Liver (tissue), 9 donors: ENCODE measurements around the gene ARHGDIB. TPM values are rescaled to one million over a fixed set of nuclear protein-coding genes. Genes with fewer than 3 reads are reported as not detected.

Source experiments
- DNase-seq: peaks from one replicate; pipeline ENCODE4 v3.0.0-alpha.2; 2017; ENCODE audit warnings: low spot score
- H3K27ac ChIP-seq, 2 donors: one replicate each; pipeline ENCODE4 v1.7.0; 2013; ENCODE audit warnings: inconsistent platforms in 2 of 2, low read length in 2 of 2, control low read depth in 1 of 2, low read depth in 1 of 2, mild to moderate bottlenecking in 1 of 2
- H3K27me3 ChIP-seq, 4 donors: one replicate each; pipeline versions ENCODE4 v1.6.1 to v1.7.0; 2013; ENCODE audit warnings: low read length in 3 of 4, inconsistent platforms in 1 of 4, mild to moderate bottlenecking in 1 of 4, moderate library complexity in 1 of 4; ENCODE audit not compliant: control insufficient read depth in 4 of 4, insufficient read depth in 4 of 4
- H3K36me3 ChIP-seq, 4 donors: one replicate each; pipeline versions ENCODE4 v1.6.1 to v1.7.0; 2013; ENCODE audit warnings: low read length in 3 of 4, mild to moderate bottlenecking in 3 of 4, low read depth in 1 of 4, moderate library complexity in 1 of 4; ENCODE audit not compliant: control insufficient read depth in 4 of 4, insufficient read depth in 3 of 4
- H3K4me1 ChIP-seq, 4 donors: one replicate each; pipeline versions ENCODE4 v1.6.1 to v1.7.0; 2013; ENCODE audit warnings: low read length in 3 of 4, mild to moderate bottlenecking in 3 of 4, moderate library complexity in 1 of 4; ENCODE audit not compliant: control insufficient read depth in 4 of 4, insufficient read depth in 4 of 4
- H3K4me3 ChIP-seq, 3 donors: one replicate each; pipeline versions ENCODE4 v1.6.1 to v1.7.0; 2013; ENCODE audit warnings: low read length in 3 of 3, control low read depth in 1 of 3, low read depth in 1 of 3, mild to moderate bottlenecking in 1 of 3
- H3K9ac ChIP-seq, 2 donors: one replicate each; pipeline ENCODE4 v1.7.0; 2013; ENCODE audit warnings: low read length in 2 of 2, mild to moderate bottlenecking in 2 of 2, moderate library complexity in 2 of 2, control low read depth in 1 of 2, low read depth in 1 of 2
- H3K9me3 ChIP-seq, 4 donors: one replicate each; pipeline versions ENCODE4 v1.6.1 to v1.7.0; 2013; ENCODE audit warnings: low read length in 3 of 4; ENCODE audit not compliant: control insufficient read depth in 4 of 4
- FOXA1 ChIP-seq: IDR thresholded peaks from 2 replicates; pipeline ENCODE4 v1.6.1; 2016; ENCODE audit warnings: antibody characterized with exemption
- FOXA2 ChIP-seq: IDR thresholded peaks from 2 replicates; pipeline ENCODE4 v1.6.1; 2016; ENCODE audit warnings: antibody characterized with exemption
- GABPA ChIP-seq, 2 donors: IDR thresholded peaks in 1 of 2; conservative IDR thresholded peaks in 1 of 2; 2 replicates each; pipeline ENCODE4 v1.6.1; 2016; ENCODE audit warnings: antibody characterized with exemption in 2 of 2, mild to moderate bottlenecking in 1 of 2, moderate library complexity in 1 of 2
- HNF4A ChIP-seq, 2 donors: conservative IDR thresholded peaks; 2 replicates each; pipeline ENCODE4 v1.6.1; 2016; ENCODE audit warnings: antibody characterized with exemption in 2 of 2, mild to moderate bottlenecking in 2 of 2
- HNF4G ChIP-seq: IDR thresholded peaks from 2 replicates; pipeline ENCODE4 v1.6.1; 2016; ENCODE audit warnings: antibody characterized with exemption
- NR2F2 ChIP-seq: IDR thresholded peaks from 2 replicates; pipeline ENCODE4 v1.6.1; 2016; ENCODE audit warnings: antibody characterized with exemption
- RAD21 ChIP-seq, 2 donors: IDR thresholded peaks; 2 replicates each; pipeline ENCODE4 v1.6.1; 2016; ENCODE audit warnings: antibody characterized with exemption in 2 of 2, mild to moderate bottlenecking in 2 of 2
- SP1 ChIP-seq: IDR thresholded peaks from 2 replicates; pipeline ENCODE4 v1.6.1; 2018; ENCODE audit warnings: antibody characterized with exemption, mild to moderate bottlenecking
- YY1 ChIP-seq: IDR thresholded peaks from 2 replicates; pipeline ENCODE4 v1.6.1; 2016; ENCODE audit warnings: antibody characterized with exemption, mild to moderate bottlenecking
- WGBS: extraction: QIAGEN DNeasy Blood & Tissue Kit; methylation state at CpG from one replicate; pipeline ENCODE4 v1.1.7; 2013; 5-methylcytosine and 5-hydroxymethylcytosine counted together
- polyA plus RNA-seq, 2 donors: library from polyadenylated mRNA; stranded (reverse) in 1 of 2; unstranded in 1 of 2; fragments of 200-250 nt in 1 of 2; fragments of >200 nt in 1 of 2; fragmentation: Nextera tagmentation in 1 of 2; extraction: Ambion mirVana in 1 of 2; gene quantifications; one replicate each; pipeline versions ENCODE4 v1.2.1 to v1.2.3, GENCODE V29; 2013 to 2015
- total RNA-seq, 2 donors: library from RNA; depleted of rRNA; stranded (reverse); fragments of >200 nt; gene quantifications; one replicate each; pipeline ENCODE4 v1.2.3, GENCODE V29; 2014
- TF ChIP-seq, protein P1 (sequence below): IDR thresholded peaks from 2 replicates; pipeline ENCODE4 v1.6.1; 2016; ENCODE audit warnings: antibody characterized with exemption, mild to moderate bottlenecking
- TF ChIP-seq, protein P2 (sequence below): fragments of 150-350 bp; IDR thresholded peaks from 2 replicates; pipeline ENCODE4 v1.5.1; 2017; ENCODE audit warnings: improper control_type of control experiment, low read depth, low read length; ENCODE audit not compliant: missing input control
- TF ChIP-seq, protein P3 (sequence below): IDR thresholded peaks from 2 replicates; pipeline ENCODE4 v1.6.1; 2016; ENCODE audit warnings: antibody characterized with exemption
- TF ChIP-seq, protein P4 (sequence below): IDR thresholded peaks from 2 replicates; pipeline ENCODE4 v1.6.1; 2016; ENCODE audit warnings: antibody characterized with exemption
- donor health status: healthy.
- donor health status: healthy.
- donor health status: healthy.
- donor health status: healthy.
- donor health status: healthy.

The ARHGDIB gene
- total and polyA plus RNA-seq, 4 donors: 36.3 to 66.9 (median 47.5) TPM

DNA sequence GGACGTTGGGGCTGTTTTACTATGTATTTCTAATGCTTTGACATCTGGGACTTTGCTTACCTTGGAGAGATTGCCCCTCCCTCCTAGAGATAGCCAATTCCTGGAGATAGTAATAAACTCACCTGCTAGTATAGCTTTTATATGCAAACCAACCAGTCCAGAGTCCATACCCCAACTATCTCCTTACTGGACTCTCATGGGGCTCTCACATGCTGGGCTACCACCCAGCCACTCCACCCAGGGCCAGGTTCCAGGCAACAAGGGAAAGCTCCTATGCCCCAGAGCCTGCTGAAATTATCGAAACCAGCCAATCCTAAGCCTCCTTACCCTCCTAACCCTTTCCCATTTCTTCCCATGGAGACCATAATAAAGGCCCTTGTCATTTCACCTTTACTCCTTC, 50.3 kb downstream of the ARHGDIB start:
- 65% methylated on average over 2 of the region's 2 CpGs for WGBS
- no peak overlapping the region for H3K27ac ChIP-seq
- no peaks in the 10 kb centered on the region for H3K4me1 ChIP-seq
- DNase-seq: no peak
- H3K36me3 ChIP-seq: peaks cover 0 to 2% (median 0%) of the 10 kb centered on the region in 4 donors
- no peaks in the 10 kb centered on the region for H3K27me3 ChIP-seq
- peaks cover 0 to 1% (median 0%) of the 10 kb centered on the region in 4 donors for H3K9me3 ChIP-seq
- no peak overlapping the region for H3K9ac ChIP-seq
- H3K4me3 ChIP-seq: no peak overlapping the region
- TF ChIP-seq SP1 (no peak), YY1 (no peak), FOXA1 (no peak), RAD21 (IDR thresholded peaks at IDR 0.05) (no peak), HNF4G (no peak)
- TF ChIP-seq, protein P1, sequence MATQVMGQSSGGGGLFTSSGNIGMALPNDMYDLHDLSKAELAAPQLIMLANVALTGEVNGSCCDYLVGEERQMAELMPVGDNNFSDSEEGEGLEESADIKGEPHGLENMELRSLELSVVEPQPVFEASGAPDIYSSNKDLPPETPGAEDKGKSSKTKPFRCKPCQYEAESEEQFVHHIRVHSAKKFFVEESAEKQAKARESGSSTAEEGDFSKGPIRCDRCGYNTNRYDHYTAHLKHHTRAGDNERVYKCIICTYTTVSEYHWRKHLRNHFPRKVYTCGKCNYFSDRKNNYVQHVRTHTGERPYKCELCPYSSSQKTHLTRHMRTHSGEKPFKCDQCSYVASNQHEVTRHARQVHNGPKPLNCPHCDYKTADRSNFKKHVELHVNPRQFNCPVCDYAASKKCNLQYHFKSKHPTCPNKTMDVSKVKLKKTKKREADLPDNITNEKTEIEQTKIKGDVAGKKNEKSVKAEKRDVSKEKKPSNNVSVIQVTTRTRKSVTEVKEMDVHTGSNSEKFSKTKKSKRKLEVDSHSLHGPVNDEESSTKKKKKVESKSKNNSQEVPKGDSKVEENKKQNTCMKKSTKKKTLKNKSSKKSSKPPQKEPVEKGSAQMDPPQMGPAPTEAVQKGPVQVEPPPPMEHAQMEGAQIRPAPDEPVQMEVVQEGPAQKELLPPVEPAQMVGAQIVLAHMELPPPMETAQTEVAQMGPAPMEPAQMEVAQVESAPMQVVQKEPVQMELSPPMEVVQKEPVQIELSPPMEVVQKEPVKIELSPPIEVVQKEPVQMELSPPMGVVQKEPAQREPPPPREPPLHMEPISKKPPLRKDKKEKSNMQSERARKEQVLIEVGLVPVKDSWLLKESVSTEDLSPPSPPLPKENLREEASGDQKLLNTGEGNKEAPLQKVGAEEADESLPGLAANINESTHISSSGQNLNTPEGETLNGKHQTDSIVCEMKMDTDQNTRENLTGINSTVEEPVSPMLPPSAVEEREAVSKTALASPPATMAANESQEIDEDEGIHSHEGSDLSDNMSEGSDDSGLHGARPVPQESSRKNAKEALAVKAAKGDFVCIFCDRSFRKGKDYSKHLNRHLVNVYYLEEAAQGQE: no peak
- TF ChIP-seq, protein P2, sequence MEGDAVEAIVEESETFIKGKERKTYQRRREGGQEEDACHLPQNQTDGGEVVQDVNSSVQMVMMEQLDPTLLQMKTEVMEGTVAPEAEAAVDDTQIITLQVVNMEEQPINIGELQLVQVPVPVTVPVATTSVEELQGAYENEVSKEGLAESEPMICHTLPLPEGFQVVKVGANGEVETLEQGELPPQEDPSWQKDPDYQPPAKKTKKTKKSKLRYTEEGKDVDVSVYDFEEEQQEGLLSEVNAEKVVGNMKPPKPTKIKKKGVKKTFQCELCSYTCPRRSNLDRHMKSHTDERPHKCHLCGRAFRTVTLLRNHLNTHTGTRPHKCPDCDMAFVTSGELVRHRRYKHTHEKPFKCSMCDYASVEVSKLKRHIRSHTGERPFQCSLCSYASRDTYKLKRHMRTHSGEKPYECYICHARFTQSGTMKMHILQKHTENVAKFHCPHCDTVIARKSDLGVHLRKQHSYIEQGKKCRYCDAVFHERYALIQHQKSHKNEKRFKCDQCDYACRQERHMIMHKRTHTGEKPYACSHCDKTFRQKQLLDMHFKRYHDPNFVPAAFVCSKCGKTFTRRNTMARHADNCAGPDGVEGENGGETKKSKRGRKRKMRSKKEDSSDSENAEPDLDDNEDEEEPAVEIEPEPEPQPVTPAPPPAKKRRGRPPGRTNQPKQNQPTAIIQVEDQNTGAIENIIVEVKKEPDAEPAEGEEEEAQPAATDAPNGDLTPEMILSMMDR: no peak
- TF ChIP-seq, protein P3, sequence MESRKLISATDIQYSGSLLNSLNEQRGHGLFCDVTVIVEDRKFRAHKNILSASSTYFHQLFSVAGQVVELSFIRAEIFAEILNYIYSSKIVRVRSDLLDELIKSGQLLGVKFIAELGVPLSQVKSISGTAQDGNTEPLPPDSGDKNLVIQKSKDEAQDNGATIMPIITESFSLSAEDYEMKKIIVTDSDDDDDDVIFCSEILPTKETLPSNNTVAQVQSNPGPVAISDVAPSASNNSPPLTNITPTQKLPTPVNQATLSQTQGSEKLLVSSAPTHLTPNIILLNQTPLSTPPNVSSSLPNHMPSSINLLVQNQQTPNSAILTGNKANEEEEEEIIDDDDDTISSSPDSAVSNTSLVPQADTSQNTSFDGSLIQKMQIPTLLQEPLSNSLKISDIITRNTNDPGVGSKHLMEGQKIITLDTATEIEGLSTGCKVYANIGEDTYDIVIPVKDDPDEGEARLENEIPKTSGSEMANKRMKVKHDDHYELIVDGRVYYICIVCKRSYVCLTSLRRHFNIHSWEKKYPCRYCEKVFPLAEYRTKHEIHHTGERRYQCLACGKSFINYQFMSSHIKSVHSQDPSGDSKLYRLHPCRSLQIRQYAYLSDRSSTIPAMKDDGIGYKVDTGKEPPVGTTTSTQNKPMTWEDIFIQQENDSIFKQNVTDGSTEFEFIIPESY: no peak

DNA sequence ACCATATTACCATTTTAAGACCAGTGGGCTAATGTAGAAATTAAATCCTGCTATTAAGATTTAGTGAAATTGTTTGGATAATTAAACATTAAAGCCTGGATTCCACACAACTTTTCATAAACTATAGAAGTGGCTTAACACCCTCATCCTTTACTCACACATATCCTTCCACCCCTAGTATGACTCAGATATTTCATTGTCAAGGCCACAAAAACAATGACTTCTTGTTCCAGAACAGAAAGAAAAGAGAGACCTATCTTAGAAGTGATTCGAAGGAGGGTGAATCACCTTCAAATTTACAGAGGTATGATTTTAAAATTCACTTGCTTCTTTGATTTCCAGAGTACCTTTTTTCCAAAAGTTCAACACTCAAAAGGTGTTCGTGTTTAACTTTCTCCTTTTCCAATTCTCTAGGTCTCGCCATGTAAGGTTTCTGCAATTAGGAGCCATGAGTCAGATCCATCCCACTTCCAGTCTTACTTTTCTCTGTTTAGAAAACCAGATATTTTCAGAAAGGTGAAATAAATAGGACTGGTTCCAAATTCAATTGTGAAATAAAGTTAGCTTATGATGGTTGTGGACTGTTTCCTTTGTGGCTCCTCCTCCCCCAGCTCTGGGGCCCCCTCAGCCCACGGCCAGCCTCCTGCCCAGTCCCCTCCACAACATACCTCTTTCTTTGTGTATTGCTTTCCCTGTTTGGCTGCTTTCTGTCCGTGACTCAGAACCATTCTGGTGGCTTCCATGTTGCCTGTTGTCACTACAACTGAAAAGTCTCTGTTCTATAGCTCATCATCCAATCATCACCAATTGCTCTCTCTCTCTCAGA, 51.1 kb downstream of the ARHGDIB start:
- Histone ChIP-seq H3K9ac (no peak overlapping the region), H3K9me3 (peaks cover 0 to 1% (median 0%) of the 10 kb centered on the region in 4 donors), H3K4me1 (no peaks in the 10 kb centered on the region), H3K4me3 (no peak overlapping the region), H3K36me3 (peaks cover 0 to 2% (median 0%) of the 10 kb centered on the region in 4 donors), H3K27ac (no peak overlapping the region), H3K27me3 (no peaks in the 10 kb centered on the region)
- no peak for DNase-seq
- WGBS: 86% methylated on average over 5 of the region's 5 CpGs
- TF ChIP-seq, protein P4, sequence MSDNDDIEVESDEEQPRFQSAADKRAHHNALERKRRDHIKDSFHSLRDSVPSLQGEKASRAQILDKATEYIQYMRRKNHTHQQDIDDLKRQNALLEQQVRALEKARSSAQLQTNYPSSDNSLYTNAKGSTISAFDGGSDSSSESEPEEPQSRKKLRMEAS: no peak
- no peak for TF ChIP-seq YY1
- no peak for TF ChIP-seq SP1
- TF ChIP-seq, protein P3: no peak
- TF ChIP-seq NR2F2: no peak
- TF ChIP-seq, protein P1: no peak
- TF ChIP-seq HNF4A (conservative IDR thresholded peaks at IDR 0.05): no peak
- no peak for TF ChIP-seq GABPA (IDR thresholded peaks at IDR 0.05 in 1 of 2, conservative IDR thresholded peaks at IDR 0.05 in 1 of 2)
- TF ChIP-seq FOXA1: no peak
- TF ChIP-seq FOXA2: no peak
- no peak for TF ChIP-seq HNF4G
- TF ChIP-seq, protein P2: no peak
